Measurements from ENCODE around the gene REXO1.

- TF ChIP-seq POLR2AphosphoS5 (IDR thresholded peaks at IDR 0.05; ENCODE audit: borderline replicate concordance, low read depth, low read length) (peak; percentile 90), EZH2 (IDR thresholded peaks at IDR 0.05) (no peak), FOXP2 (optimal IDR thresholded peaks at IDR 0.05; ENCODE audit: control extremely low read depth, extremely low read length, insufficient read depth) (no peak)
Measured at GRCh38 chr19:1875646-1876495, 27.6 kb upstream of the REXO1 start.
